Measurements from ENCODE around the gene NAPB. TPM values are rescaled to one million over a fixed set of nuclear protein-coding genes. Genes with fewer than 3 reads are reported as not detected.

The NAPB gene
- total and polyA plus RNA-seq, 10 of the 15 experiments (the other 5 are each of a cell fraction or from before 2014, with no cell fraction given) = 2.1 to 15.9 (median 7.2) TPM

DNA sequence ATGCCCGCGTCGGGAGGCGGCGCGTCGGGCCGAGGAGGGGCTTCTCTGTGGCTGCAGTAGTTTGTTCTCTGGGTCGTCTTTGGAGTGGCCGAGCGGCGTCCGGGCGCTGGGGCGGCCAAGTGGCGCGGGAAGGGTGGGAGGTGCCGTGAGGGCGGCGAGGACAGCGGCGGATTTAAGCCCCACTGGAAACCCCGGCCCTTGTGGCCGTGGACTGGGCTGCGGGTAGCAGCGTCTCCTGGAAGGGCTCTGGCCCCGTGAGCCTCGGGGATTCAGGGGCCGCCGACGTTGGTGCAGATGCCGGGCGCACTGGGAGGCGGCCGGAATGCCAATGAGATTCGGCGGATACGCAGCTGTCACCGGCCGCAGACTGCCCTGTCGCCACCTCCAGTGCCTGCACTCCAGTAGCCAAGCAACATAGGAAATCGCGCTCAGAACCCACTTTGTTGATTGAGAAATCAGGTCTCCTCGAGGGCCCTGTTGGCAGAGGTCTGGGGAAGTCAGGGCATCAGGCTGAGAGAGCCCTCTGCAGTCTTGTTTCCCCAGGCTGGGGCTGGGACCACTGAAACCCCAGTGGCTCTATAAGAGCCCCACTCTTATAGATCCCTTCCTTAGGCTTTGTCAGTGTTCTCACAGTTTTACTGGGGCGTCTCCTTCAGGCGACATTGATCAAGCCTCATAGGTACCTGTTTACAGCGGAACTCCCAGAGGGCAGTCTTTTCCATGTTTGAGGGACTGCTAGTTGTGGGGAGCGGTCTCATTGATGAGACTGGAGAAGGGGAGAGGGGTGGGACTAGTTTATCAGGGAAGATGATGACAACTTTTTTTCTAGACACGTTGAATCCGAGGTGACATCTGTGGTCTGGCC, 58.7 kb downstream of the NAPB start:
- DNase-seq (ENCODE audit: low read depth, low spot score) (no peak), FAIRE-seq (no peak), ATAC-seq (peak; percentile 27)
- Histone ChIP-seq H2AFZ (ENCODE audit: control insufficient read depth, low read depth, low read length) (peak overlapping the region; percentile 78), H4K20me1 (ENCODE audit: control insufficient read depth, insufficient read depth) (no peaks in the 10 kb centered on the region), H3K36me3 (ENCODE audit: control insufficient read depth in 2 of 2, insufficient read depth in 2 of 2, low read length in 1 of 2) (peaks cover 4 to 7% of the 10 kb centered on the region in 2 experiments), H3K4me3 (peak overlapping the region; percentile 81), H3K27ac (ENCODE audit: control insufficient read depth, insufficient read depth) (peak overlapping the region; percentile 80), H3K4me1 (ENCODE audit: control insufficient read depth, insufficient read depth, low read length) (peaks cover 23% of the 10 kb centered on the region), H3K9me3 (replicated peaks; ENCODE audit: control insufficient read depth, insufficient read depth, low read length) (no peaks in the 10 kb centered on the region), H3K4me2 (ENCODE audit: control insufficient read depth, insufficient read depth) (peak overlapping the region; percentile 90), H3K79me2 (ENCODE audit: control insufficient read depth, insufficient read depth, low read length) (peaks cover 58% of the 10 kb centered on the region), H3K27me3 (replicated peaks in 1 of 2; ENCODE audit: control insufficient read depth in 2 of 2, insufficient read depth in 2 of 2, low read length in 1 of 2) (no peaks in the 10 kb centered on the region), H3K9ac (ENCODE audit: control insufficient read depth, insufficient read depth, low read length) (peak overlapping the region; percentile 82)
- CTCF ChIA-PET = interaction anchor here (0.6 to 2.7 kb wide), 2 partner anchors 12 to 30 kb away, joined by 3 to 11 read pairs; partner anchors contain the start of gene NXT1
- WGBS (ENCODE audit: insufficient coverage, insufficient replicate concordance, low lambda C conversion rate, missing lambda C conversion rate) = under 1% methylated on average over 42 of the region's 50 CpGs
- in situ Hi-C loops (cut with MboI) = loop anchor here (25.0 kb wide), 2 partner anchors 1700 to 1900 kb away; partner anchors contain the start of gene ACSS1
- SMC1A ChIA-PET (ENCODE audit: uncharacterized antibody, unreplicated experiment) = no interaction called here
- intact Hi-C loops (cut with micrococcal nuclease; ENCODE audit: unreplicated experiment) = loop anchor here (1.0 to 5.0 kb wide), 2 partner anchors 58 to 265 kb away; no protein-coding TSS in a partner anchor
- RAD21 ChIA-PET (ENCODE audit: unreplicated experiment) = interaction anchor here (3.6 kb wide), 1 partner anchor 12 kb away, joined by 11 read pairs; the partner anchor contains the start of gene NXT1
- POLR2A ChIA-PET = interaction anchor here (1.2 to 1.6 kb wide), 2 partner anchors 10 to 57 kb away, joined by 4 read pairs; no protein-coding TSS in a partner anchor
- BruUV-seq (replicated peaks) = no TSS peak
- TF ChIP-seq DPF2 (IDR thresholded peaks at IDR 0.05) (0 out of 2 replicates have a peak, but pooled peaks have one; percentile 12), IKZF1 (conservative IDR thresholded peaks at IDR 0.05) (no peak), CBX3 (IDR thresholded peaks at IDR 0.05; ENCODE audit: borderline replicate concordance, low read depth) (no peak), MYB (IDR thresholded peaks at IDR 0.05; ENCODE audit: borderline replicate concordance, low read depth, low read length) (no peak), CREM (IDR thresholded peaks at IDR 0.05; ENCODE audit: low read depth) (0 out of 2 replicates have a peak, but pooled peaks have one; percentile 21)
- TF ChIP-seq, protein P1, sequence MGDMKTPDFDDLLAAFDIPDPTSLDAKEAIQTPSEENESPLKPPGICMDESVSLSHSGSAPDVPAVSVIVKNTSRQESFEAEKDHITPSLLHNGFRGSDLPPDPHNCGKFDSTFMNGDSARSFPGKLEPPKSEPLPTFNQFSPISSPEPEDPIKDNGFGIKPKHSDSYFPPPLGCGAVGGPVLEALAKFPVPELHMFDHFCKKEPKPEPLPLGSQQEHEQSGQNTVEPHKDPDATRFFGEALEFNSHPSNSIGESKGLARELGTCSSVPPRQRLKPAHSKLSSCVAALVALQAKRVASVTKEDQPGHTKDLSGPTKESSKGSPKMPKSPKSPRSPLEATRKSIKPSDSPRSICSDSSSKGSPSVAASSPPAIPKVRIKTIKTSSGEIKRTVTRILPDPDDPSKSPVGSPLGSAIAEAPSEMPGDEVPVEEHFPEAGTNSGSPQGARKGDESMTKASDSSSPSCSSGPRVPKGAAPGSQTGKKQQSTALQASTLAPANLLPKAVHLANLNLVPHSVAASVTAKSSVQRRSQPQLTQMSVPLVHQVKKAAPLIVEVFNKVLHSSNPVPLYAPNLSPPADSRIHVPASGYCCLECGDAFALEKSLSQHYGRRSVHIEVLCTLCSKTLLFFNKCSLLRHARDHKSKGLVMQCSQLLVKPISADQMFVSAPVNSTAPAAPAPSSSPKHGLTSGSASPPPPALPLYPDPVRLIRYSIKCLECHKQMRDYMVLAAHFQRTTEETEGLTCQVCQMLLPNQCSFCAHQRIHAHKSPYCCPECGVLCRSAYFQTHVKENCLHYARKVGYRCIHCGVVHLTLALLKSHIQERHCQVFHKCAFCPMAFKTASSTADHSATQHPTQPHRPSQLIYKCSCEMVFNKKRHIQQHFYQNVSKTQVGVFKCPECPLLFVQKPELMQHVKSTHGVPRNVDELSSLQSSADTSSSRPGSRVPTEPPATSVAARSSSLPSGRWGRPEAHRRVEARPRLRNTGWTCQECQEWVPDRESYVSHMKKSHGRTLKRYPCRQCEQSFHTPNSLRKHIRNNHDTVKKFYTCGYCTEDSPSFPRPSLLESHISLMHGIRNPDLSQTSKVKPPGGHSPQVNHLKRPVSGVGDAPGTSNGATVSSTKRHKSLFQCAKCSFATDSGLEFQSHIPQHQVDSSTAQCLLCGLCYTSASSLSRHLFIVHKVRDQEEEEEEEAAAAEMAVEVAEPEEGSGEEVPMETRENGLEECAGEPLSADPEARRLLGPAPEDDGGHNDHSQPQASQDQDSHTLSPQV (IDR thresholded peaks at IDR 0.05) = no peak
- TF ChIP-seq, protein P2, sequence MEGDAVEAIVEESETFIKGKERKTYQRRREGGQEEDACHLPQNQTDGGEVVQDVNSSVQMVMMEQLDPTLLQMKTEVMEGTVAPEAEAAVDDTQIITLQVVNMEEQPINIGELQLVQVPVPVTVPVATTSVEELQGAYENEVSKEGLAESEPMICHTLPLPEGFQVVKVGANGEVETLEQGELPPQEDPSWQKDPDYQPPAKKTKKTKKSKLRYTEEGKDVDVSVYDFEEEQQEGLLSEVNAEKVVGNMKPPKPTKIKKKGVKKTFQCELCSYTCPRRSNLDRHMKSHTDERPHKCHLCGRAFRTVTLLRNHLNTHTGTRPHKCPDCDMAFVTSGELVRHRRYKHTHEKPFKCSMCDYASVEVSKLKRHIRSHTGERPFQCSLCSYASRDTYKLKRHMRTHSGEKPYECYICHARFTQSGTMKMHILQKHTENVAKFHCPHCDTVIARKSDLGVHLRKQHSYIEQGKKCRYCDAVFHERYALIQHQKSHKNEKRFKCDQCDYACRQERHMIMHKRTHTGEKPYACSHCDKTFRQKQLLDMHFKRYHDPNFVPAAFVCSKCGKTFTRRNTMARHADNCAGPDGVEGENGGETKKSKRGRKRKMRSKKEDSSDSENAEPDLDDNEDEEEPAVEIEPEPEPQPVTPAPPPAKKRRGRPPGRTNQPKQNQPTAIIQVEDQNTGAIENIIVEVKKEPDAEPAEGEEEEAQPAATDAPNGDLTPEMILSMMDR (IDR thresholded peaks at IDR 0.05 in 2 of 3, conservative IDR thresholded peaks at IDR 0.05 in 1 of 3; ENCODE audit: control insufficient read depth in 2 of 3, extremely low read depth in 1 of 3, insufficient read depth in 1 of 3, low read depth in 3 of 3, low read length in 3 of 3) = peak in 1 of 3 experiments; percentile 22; a peak in 2 of 6 replicates
- TF ChIP-seq, protein P3, sequence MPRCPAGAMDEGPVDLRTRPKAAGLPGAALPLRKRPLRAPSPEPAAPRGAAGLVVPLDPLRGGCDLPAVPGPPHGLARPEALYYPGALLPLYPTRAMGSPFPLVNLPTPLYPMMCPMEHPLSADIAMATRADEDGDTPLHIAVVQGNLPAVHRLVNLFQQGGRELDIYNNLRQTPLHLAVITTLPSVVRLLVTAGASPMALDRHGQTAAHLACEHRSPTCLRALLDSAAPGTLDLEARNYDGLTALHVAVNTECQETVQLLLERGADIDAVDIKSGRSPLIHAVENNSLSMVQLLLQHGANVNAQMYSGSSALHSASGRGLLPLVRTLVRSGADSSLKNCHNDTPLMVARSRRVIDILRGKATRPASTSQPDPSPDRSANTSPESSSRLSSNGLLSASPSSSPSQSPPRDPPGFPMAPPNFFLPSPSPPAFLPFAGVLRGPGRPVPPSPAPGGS (IDR thresholded peaks at IDR 0.05; ENCODE audit: borderline replicate concordance, insufficient read depth, low read depth, low read length, poor library complexity, severe bottlenecking) = no peak
- TF ChIP-seq, protein P4, sequence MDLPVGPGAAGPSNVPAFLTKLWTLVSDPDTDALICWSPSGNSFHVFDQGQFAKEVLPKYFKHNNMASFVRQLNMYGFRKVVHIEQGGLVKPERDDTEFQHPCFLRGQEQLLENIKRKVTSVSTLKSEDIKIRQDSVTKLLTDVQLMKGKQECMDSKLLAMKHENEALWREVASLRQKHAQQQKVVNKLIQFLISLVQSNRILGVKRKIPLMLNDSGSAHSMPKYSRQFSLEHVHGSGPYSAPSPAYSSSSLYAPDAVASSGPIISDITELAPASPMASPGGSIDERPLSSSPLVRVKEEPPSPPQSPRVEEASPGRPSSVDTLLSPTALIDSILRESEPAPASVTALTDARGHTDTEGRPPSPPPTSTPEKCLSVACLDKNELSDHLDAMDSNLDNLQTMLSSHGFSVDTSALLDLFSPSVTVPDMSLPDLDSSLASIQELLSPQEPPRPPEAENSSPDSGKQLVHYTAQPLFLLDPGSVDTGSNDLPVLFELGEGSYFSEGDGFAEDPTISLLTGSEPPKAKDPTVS (IDR thresholded peaks at IDR 0.05; ENCODE audit: low read depth, low read length) = no peak

All from GM12878 (cell line).